ENCODE data around the gene MINK1. TPM values are rescaled to one million over a fixed set of nuclear protein-coding genes. Genes with fewer than 3 reads are reported as not detected.

The MINK1 gene
- polyA plus RNA-seq, 2 of the 4 experiments (the other 2 are of a cell fraction) = 41.3 to 66.9 TPM

- ATAC-seq = no peak
- no peaks in the 10 kb centered on the region for H3K9me3 ChIP-seq
- H3K4me1 ChIP-seq = peaks cover 14% of the 10 kb centered on the region
- WGBS (ENCODE audit: missing lambda C conversion rate) = 95% methylated on average over 13 of the region's 13 CpGs
- TF ChIP-seq BHLHE40 (IDR thresholded peaks at IDR 0.05; ENCODE audit: low read depth, low read length) (no peak), MAZ (IDR thresholded peaks at IDR 0.05; ENCODE audit: borderline replicate concordance, low read depth, low read length) (no peak), POLR2A (IDR thresholded peaks at IDR 0.05; ENCODE audit: low read length) (no peak), FOSB (CRISPR knock-in tag; IDR thresholded peaks at IDR 0.05) (no peak), HOXA7 (CRISPR knock-in tag; IDR thresholded peaks at IDR 0.05) (no peak), HEYL (CRISPR knock-in tag; IDR thresholded peaks at IDR 0.05) (no peak)
- CTCF ChIA-PET = interaction anchor here (0.8 to 5.2 kb wide), 5 partner anchors 15 to 98 kb away, joined by 3 to 36 read pairs (median 4); no protein-coding TSS in a partner anchor
- H3K4me3 ChIP-seq = no peak overlapping the region
- no peak for DNase-seq (ENCODE audit: low read depth in 1 of 2, low spot score in 1 of 2)
- no peak for FAIRE-seq
- H3K4me2 ChIP-seq = no peak overlapping the region
- no peak overlapping the region for H3K27ac ChIP-seq
- POLR2A ChIA-PET = no interaction called here
Measured at GRCh38 chr17:4810696-4811290, 22.3 kb upstream of the MINK1 start.

- Histone ChIP-seq H3K27ac (no peak overlapping the region), H3K4me2 (no peak overlapping the region), H3K4me3 (no peak overlapping the region), H3K4me1 (peaks cover 9% of the 10 kb centered on the region; the same call in 2 of the 3 replicates), H3K9me3 (no peaks in the 10 kb centered on the region)
- DNase-seq (ENCODE audit: low read depth in 1 of 2, low spot score in 1 of 2) (no peak), FAIRE-seq (no peak), ATAC-seq (no peak)
- TF ChIP-seq EP300 (IDR thresholded peaks at IDR 0.05) = no peak
- no peak for TF ChIP-seq CBX2 (IDR thresholded peaks at IDR 0.05; ENCODE audit: borderline replicate concordance, low read depth)
- no peak for TF ChIP-seq NR3C1 (IDR thresholded peaks at IDR 0.05)
- TF ChIP-seq EHF (CRISPR knock-in tag; IDR thresholded peaks at IDR 0.05) = no peak
- TF ChIP-seq KDM1A (IDR thresholded peaks at IDR 0.05; ENCODE audit: low read depth) = no peak
- TF ChIP-seq PBX3 (IDR thresholded peaks at IDR 0.05) = no peak
- no peak for TF ChIP-seq SMC3 (IDR thresholded peaks at IDR 0.05)
- no peak for TF ChIP-seq HOXB13 (CRISPR knock-in tag; IDR thresholded peaks at IDR 0.05; ENCODE audit: low read depth)
- TF ChIP-seq MAX (IDR thresholded peaks at IDR 0.05) = no peak
- TF ChIP-seq ZNF302 (CRISPR knock-in tag; IDR thresholded peaks at IDR 0.05) = no peak
- no peak for TF ChIP-seq POLR2AphosphoS2 (conservative IDR thresholded peaks at IDR 0.05; ENCODE audit: low read length)
- TF ChIP-seq ESRRA (IDR thresholded peaks at IDR 0.05; ENCODE audit: borderline replicate concordance, low read length) = no peak
- ChIA-PET CTCF (interaction anchor here (1.3 to 1.9 kb wide), 5 partner anchors 21 to 76 kb away, joined by 3 to 16 read pairs (median 5); no protein-coding TSS in a partner anchor), POLR2A (no interaction called here)
- WGBS (ENCODE audit: missing lambda C conversion rate) = 89% methylated on average over 12 of the region's 12 CpGs
Measured at GRCh38 chr17:4811471-4811870, 21.7 kb upstream of the MINK1 start.

GRCh38 chr17:4812690-4813089, 20.4 kb upstream of the MINK1 start:
- no peak overlapping the region for H3K27ac ChIP-seq
- POLR2A ChIA-PET = no interaction called here
- H3K4me2 ChIP-seq = no peak overlapping the region
- H3K9me3 ChIP-seq = no peaks in the 10 kb centered on the region
- 84% methylated on average over 7 of the region's 7 CpGs for WGBS (ENCODE audit: missing lambda C conversion rate)
- peaks cover 7% of the 10 kb centered on the region; the same call in 2 of the 3 replicates for H3K4me1 ChIP-seq
- no peak for ATAC-seq
- CTCF ChIA-PET = interaction anchor here (0.6 to 1.9 kb wide), 6 partner anchors 11 to 243 kb away, joined by 3 to 16 read pairs (median 6); partner anchors contain the start of gene VMO1
- no peak for DNase-seq (ENCODE audit: low read depth in 1 of 2, low spot score in 1 of 2)
- FAIRE-seq = no peak
- TF ChIP-seq MYC (IDR thresholded peaks at IDR 0.05; ENCODE audit: borderline replicate concordance, low read length) = no peak
- no peak for TF ChIP-seq RNF2 (IDR thresholded peaks at IDR 0.05; ENCODE audit: borderline replicate concordance, low read depth)
- TF ChIP-seq HMGXB4 (CRISPR knock-in tag; IDR thresholded peaks at IDR 0.05; ENCODE audit: borderline replicate concordance) = no peak
- no peak for TF ChIP-seq KDM1A (IDR thresholded peaks at IDR 0.05; ENCODE audit: low read depth)
- no peak for TF ChIP-seq BHLHE40 (IDR thresholded peaks at IDR 0.05; ENCODE audit: low read depth, low read length)
- TF ChIP-seq ESRRA (IDR thresholded peaks at IDR 0.05; ENCODE audit: borderline replicate concordance, low read length) = no peak
- no peak for TF ChIP-seq RAD21 (conservative IDR thresholded peaks at IDR 0.05 in 1 of 2, IDR thresholded peaks at IDR 0.05 in 1 of 2)
- no peak for TF ChIP-seq HDAC2 (IDR thresholded peaks at IDR 0.05)
- no peak for TF ChIP-seq POLR2AphosphoS2 (conservative IDR thresholded peaks at IDR 0.05; ENCODE audit: low read length)
- TF ChIP-seq REST (IDR thresholded peaks at IDR 0.05) = no peak
- no peak for TF ChIP-seq HES2 (IDR thresholded peaks at IDR 0.05)
- no peak for TF ChIP-seq FOXS1 (CRISPR knock-in tag; IDR thresholded peaks at IDR 0.05)
- no peak for TF ChIP-seq TP53 (CRISPR knock-in tag; IDR thresholded peaks at IDR 0.05)
- TF ChIP-seq ZNF302 (CRISPR knock-in tag; IDR thresholded peaks at IDR 0.05) = no peak
- H3K4me3 ChIP-seq = no peak overlapping the region

All from A549 (cell line).